Psoas muscle (tissue), 8 donors: ENCODE results near the gene MS4A15. TPM values are rescaled to one million over a fixed set of nuclear protein-coding genes. Genes with fewer than 3 reads are reported as not detected.
A peak's percentile ranks its signal among the peaks of the same experiment; 100 is the strongest.
"Not testable (repeated sequence)": the region's sequence is repeated elsewhere in the genome, so short reads cannot be mapped to it uniquely, and the experiment has no call there.

ENCODE experiments used
- ATAC-seq, 4 donors: fragments of 200-7000 bp; cut with Tn5 transposase; one replicate each; pipeline ENCODE4 v1.9.1; 2020; ENCODE audit warnings: moderate library complexity in 3 of 4, mild to moderate bottlenecking in 2 of 4
- DNase-seq, 2 donors: peaks; one replicate each; pipeline ENCODE4 v3.0.0-alpha.2; 2020
- H3K27ac ChIP-seq: fragments of 200-600 bp; one replicate; pipeline ENCODE4 v1.8.0; 2022
- H3K27me3 ChIP-seq, 3 donors: fragments of 200-600 bp in 1 of 3; one replicate each; pipeline versions ENCODE4 v1.6.1 to v1.8.0; 2013 to 2022; ENCODE audit warnings: low read length in 2 of 3, mild to moderate bottlenecking in 2 of 3, moderate library complexity in 1 of 3; ENCODE audit not compliant: insufficient read depth in 3 of 3
- H3K36me3 ChIP-seq, 2 donors: fragments of 200-600 bp in 1 of 2; one replicate each; pipeline versions ENCODE4 v1.6.1 to v1.8.0; 2013 to 2022; ENCODE audit warnings: low read depth in 1 of 2, mild to moderate bottlenecking in 1 of 2, moderate library complexity in 1 of 2; ENCODE audit not compliant: insufficient read depth in 1 of 2
- H3K4me1 ChIP-seq: fragments of 200-600 bp; one replicate; pipeline ENCODE4 v1.8.0; 2022
- H3K4me3 ChIP-seq: fragments of 200-600 bp; one replicate; pipeline ENCODE4 v1.8.0; 2022; ENCODE audit warnings: mild to moderate bottlenecking
- H3K9me3 ChIP-seq: fragments of 200-600 bp; one replicate; pipeline ENCODE4 v1.8.0; 2022
- CTCF ChIP-seq: fragments of 200-600 bp; IDR thresholded peaks from one replicate; pipeline ENCODE4 v1.8.0; 2022; ENCODE audit warnings: antibody characterized with exemption
- WGBS, 3 donors: extraction: QIAGEN DNeasy Blood & Tissue Kit; methylation state at CpG; one replicate each; pipeline versions ENCODE4 v1.1.6 to v1.1.7; 2013; 5-methylcytosine and 5-hydroxymethylcytosine counted together
- intact Hi-C, 2 donors: fragments of 100-400 bp; cut with DNase I; formaldehyde crosslinking; loops; one replicate each; pipeline versions ENCODE4 v1.11.0 to v1.14.2; 2022
- polyA plus RNA-seq, 3 donors: library from polyadenylated mRNA; stranded (reverse); fragments of 200-250 nt; gene quantifications; one replicate each; pipeline ENCODE4 v1.2.3, GENCODE V29; 2013
- total RNA-seq, 4 donors: library from RNA; stranded (reverse); fragmentation: NEBNext Ultra II Directional in 2 of 4; extraction: Animal tissue kit (Norgen Biotek cat#: 25700) in 2 of 4; gene quantifications; one replicate each; pipeline versions ENCODE4 v1.2.1 to v1.2.4, GENCODE V29; 2021 to 2023
- donor health status: healthy with polysubstance abuse.
- donor health status: DM: no; HTN: no; CAD: no; lungs with moderate emphysema.
- donor health status: Bipolar disorder and iron deficiency.
- donor health status: healthy.
- donor health status: DM: yes; HTN: yes; CAD: no.
- donor health status: DM: no; HTN: no; CAD: no.
- donor health status: DM: no; HTN: no; CAD: no.
- donor health status: DM: yes; HTN: yes; CAD: no.

Gene MS4A15
- total and polyA plus RNA-seq, 7 donors: not detected

GRCh38 chr11:60757231-60757800, 649 bp downstream of the MS4A15 start:
- WGBS, 3 donors: 87 to 91% (median 88%) methylated on average over 19 of the region's 19 CpGs
- no peak overlapping the region for H3K27ac ChIP-seq
- intact Hi-C loops: no loop called here
- ATAC-seq (no peak), DNase-seq (no peak)
- no peaks in the 10 kb centered on the region for H3K9me3 ChIP-seq
- H3K4me1 ChIP-seq: peaks cover 8% of the 10 kb centered on the region
- H3K27me3 ChIP-seq: peaks cover 0 to 11% (median 0%) of the 10 kb centered on the region in 3 donors
- TF ChIP-seq CTCF: no peak
- H3K36me3 ChIP-seq: no peaks in the 10 kb centered on the region
- H3K4me3 ChIP-seq: no peak overlapping the region

DNA sequence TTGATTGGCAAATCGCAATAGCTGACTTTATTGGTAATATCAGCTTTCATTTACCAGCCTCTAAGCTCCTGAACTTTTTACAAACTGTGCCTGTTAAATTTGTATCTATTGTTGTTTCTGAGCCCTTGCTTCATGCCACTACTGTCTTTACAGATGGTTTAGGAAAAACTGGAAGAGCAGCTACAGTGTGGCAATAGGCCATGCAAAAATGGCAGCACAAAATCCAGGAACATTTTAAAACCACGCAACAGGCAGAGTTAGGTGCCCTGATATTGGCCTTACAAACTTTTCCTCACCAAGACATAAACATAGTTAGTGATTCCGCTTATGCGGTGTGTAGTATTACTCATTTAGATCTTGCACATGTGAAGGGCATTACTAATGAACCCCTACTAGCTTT, 2.0 kb downstream of the MS4A15 start:
- DNase-seq, intact Hi-C loops, H3K4me1 ChIP-seq, ATAC-seq, H3K4me3 ChIP-seq, H3K36me3 ChIP-seq, H3K27ac ChIP-seq, H3K27me3 ChIP-seq, H3K9me3 ChIP-seq: not testable (repeated sequence)
- WGBS, 3 donors: 87 to 90% (median 87%) methylated on average over 4 of the region's 4 CpGs

GRCh38 chr11:60759438-60760225, 3.0 kb downstream of the MS4A15 start:
- ATAC-seq, H3K4me1 ChIP-seq, DNase-seq, H3K4me3 ChIP-seq, H3K27ac ChIP-seq, intact Hi-C loops, H3K36me3 ChIP-seq, H3K9me3 ChIP-seq, H3K27me3 ChIP-seq: not testable (repeated sequence)
- 75 to 85% (median 78%) methylated on average over 22 of the region's 22 CpGs for WGBS, 3 donors

- peaks cover 0 to 13% (median 5%) of the 10 kb centered on the region in 3 donors for H3K27me3 ChIP-seq
- no peak for DNase-seq
- no peak for TF ChIP-seq CTCF
- no peak overlapping the region for H3K4me3 ChIP-seq
- H3K4me1 ChIP-seq: peaks cover 8% of the 10 kb centered on the region
- ATAC-seq: peak in 1 of 4 donors; percentile 46
- WGBS, 3 donors: 51 to 56% (median 51%) methylated on average over 4 of the region's 4 CpGs
- no peaks in the 10 kb centered on the region for H3K36me3 ChIP-seq
- no peak overlapping the region for H3K27ac ChIP-seq
- intact Hi-C loops: no loop called here
- no peaks in the 10 kb centered on the region for H3K9me3 ChIP-seq
Observed at GRCh38 chr11:60761436-60762190, 4.9 kb downstream of the MS4A15 start.

GRCh38 chr11:60762851-60763691, 6.4 kb downstream of the MS4A15 start:
- Histone ChIP-seq H3K36me3 (no peaks in the 10 kb centered on the region), H3K4me3 (no peak overlapping the region), H3K4me1 (peaks cover 8% of the 10 kb centered on the region), H3K27ac (no peak overlapping the region), H3K9me3 (no peaks in the 10 kb centered on the region), H3K27me3 (peaks cover 0 to 23% (median 5%) of the 10 kb centered on the region in 3 donors)
- ATAC-seq: no peak
- no peak for DNase-seq
- intact Hi-C loops: no loop called here
- 68 to 70% (median 69%) methylated on average over 11 of the region's 11 CpGs for WGBS, 3 donors
- no peak for TF ChIP-seq CTCF
